AG10803 (cell line): ENCODE data around the gene ATXN1.
"Not testable (repeated sequence)": the region's sequence is repeated elsewhere in the genome, so short reads cannot be mapped to it uniquely, and the experiment has no call there.

Experiments
- DNase-seq: peaks from one replicate; pipeline ENCODE4 v3.0.0; 2010; ENCODE audit warnings: low read depth
- H3K4me3 ChIP-seq: 2 replicates; pipeline ENCODE4 v1.5.1; 2011; ENCODE audit warnings: mild to moderate bottlenecking, low read length, control low read depth
- CTCF ChIP-seq: conservative IDR thresholded peaks from 2 replicates; pipeline ENCODE4 v1.5.1; 2011; ENCODE audit warnings: mild to moderate bottlenecking, low read length, control low read depth, inconsistent platforms

The ATXN1 gene

GRCh38 chr6:16712255-16712930, 48.9 kb downstream of the ATXN1 start:
- no peak for DNase-seq
- peak overlapping the region; percentile 40 for H3K4me3 ChIP-seq
- no peak for TF ChIP-seq CTCF

GRCh38 chr6:16711546-16712254, 49.6 kb downstream of the ATXN1 start:
- TF ChIP-seq CTCF, result no peak
- H3K4me3 ChIP-seq, result no peak overlapping the region
- DNase-seq, result no peak

GRCh38 chr6:16706911-16707783, 54.1 kb downstream of the ATXN1 start:
- no peak for TF ChIP-seq CTCF

GRCh38 chr6:16706491-16706890, 54.8 kb downstream of the ATXN1 start:
- not testable (repeated sequence) for H3K4me3 ChIP-seq, DNase-seq

More at GRCh38 chr6:16706911-16707783, 54.1 kb downstream of the ATXN1 start:
- DNase-seq, result no peak
- H3K4me3 ChIP-seq, result no peak overlapping the region

- H3K4me3 ChIP-seq, result no peak overlapping the region
- TF ChIP-seq CTCF, result no peak
- DNase-seq, result no peak
Observed at GRCh38 chr6:16706029-16706428, 55.2 kb downstream of the ATXN1 start.

- H3K4me3 ChIP-seq, result no peak overlapping the region
- no peak for DNase-seq
- TF ChIP-seq CTCF, result no peak
Observed at GRCh38 chr6:16705081-16705993, 55.9 kb downstream of the ATXN1 start.
